Measurements from ENCODE around the gene IQCE.

The IQCE gene

GRCh38 chr7:2606539-2606936 lies 47.8 kb downstream of the IQCE start:
- Histone ChIP-seq H3K4me1 (ENCODE audit: control insufficient read depth, insufficient read depth, low read depth, low read length) (peaks cover 14% of the 10 kb centered on the region), H2BK120ac (ENCODE audit: low read depth, low read length) (no peak overlapping the region), H3K79me1 (replicated peaks; ENCODE audit: low read length, poor library complexity, severe bottlenecking) (no peaks in the 10 kb centered on the region), H2AK5ac (ENCODE audit: low read length, severe bottlenecking) (no peak overlapping the region), H3K27me3 (ENCODE audit: control insufficient read depth in 1 of 2, insufficient read depth in 1 of 2, low read length in 2 of 2) (no peaks in the 10 kb centered on the region), H2BK15ac (ENCODE audit: low read depth, poor library complexity, severe bottlenecking) (no peak overlapping the region), H4K8ac (ENCODE audit: low read length) (no peak overlapping the region), H3K4ac (ENCODE audit: low read depth in 1 of 2, low read length in 2 of 2) (no peak overlapping the region), H3K9ac (ENCODE audit: low read length) (peak overlapping the region; percentile 50), H2BK12ac (ENCODE audit: low read length in 2 of 2) (no peak overlapping the region), H2AFZ (ENCODE audit: low read depth, low read length) (no peak overlapping the region), H3K27ac (ENCODE audit: low read length, poor library complexity, severe bottlenecking) (no peak overlapping the region), H3K18ac (ENCODE audit: low read depth in 1 of 2, low read length in 2 of 2) (no peak overlapping the region), H3K9me3 (ENCODE audit: control insufficient read depth, low read length) (no peaks in the 10 kb centered on the region), H3K23ac (ENCODE audit: low read length in 2 of 2) (no peak overlapping the region), H4K91ac (ENCODE audit: low read length) (no peak overlapping the region), H3K14ac (ENCODE audit: low read length in 2 of 2) (no peak overlapping the region), H3K4me2 (ENCODE audit: low read length, poor library complexity, severe bottlenecking) (no peak overlapping the region), H2BK5ac (ENCODE audit: low read depth, low read length, poor library complexity, severe bottlenecking) (no peak overlapping the region), H3K36me3 (ENCODE audit: control insufficient read depth in 1 of 2, insufficient read depth in 2 of 2, low read depth in 1 of 2, low read length in 2 of 2) (peaks cover 25 to 56% of the 10 kb centered on the region in 2 experiments), H3K4me3 (ENCODE audit: insufficient read depth in 1 of 2, low read depth in 1 of 2, low read length in 2 of 2) (no peak overlapping the region)
- no peak for DNase-seq
- WGBS: 84% methylated on average over 16 of the region's 16 CpGs

- Histone ChIP-seq H4K91ac (ENCODE audit: low read length) (no peak overlapping the region), H3K4me1 (ENCODE audit: control insufficient read depth, insufficient read depth, low read depth, low read length) (peaks cover 21% of the 10 kb centered on the region), H2BK12ac (ENCODE audit: low read length in 2 of 2) (no peak overlapping the region), H3K4ac (ENCODE audit: low read depth in 1 of 2, low read length in 2 of 2) (no peak overlapping the region), H2AFZ (ENCODE audit: low read depth, low read length) (no peak overlapping the region), H3K4me2 (ENCODE audit: low read length, poor library complexity, severe bottlenecking) (no peak overlapping the region), H2BK120ac (ENCODE audit: low read depth, low read length) (no peak overlapping the region), H3K79me1 (replicated peaks; ENCODE audit: low read length, poor library complexity, severe bottlenecking) (no peaks in the 10 kb centered on the region), H3K27ac (ENCODE audit: low read length, poor library complexity, severe bottlenecking) (no peak overlapping the region), H3K27me3 (ENCODE audit: control insufficient read depth in 1 of 2, insufficient read depth in 1 of 2, low read length in 2 of 2) (no peaks in the 10 kb centered on the region), H3K14ac (ENCODE audit: low read length in 2 of 2) (no peak overlapping the region), H4K8ac (ENCODE audit: low read length) (no peak overlapping the region), H2AK5ac (ENCODE audit: low read length, severe bottlenecking) (no peak overlapping the region), H3K9ac (ENCODE audit: low read length) (peak overlapping the region; percentile 50), H3K23ac (ENCODE audit: low read length in 2 of 2) (no peak overlapping the region), H2BK15ac (ENCODE audit: low read depth, poor library complexity, severe bottlenecking) (no peak overlapping the region), H3K9me3 (ENCODE audit: control insufficient read depth, low read length) (no peaks in the 10 kb centered on the region), H3K36me3 (ENCODE audit: control insufficient read depth in 1 of 2, insufficient read depth in 2 of 2, low read depth in 1 of 2, low read length in 2 of 2) (peaks cover 18 to 49% of the 10 kb centered on the region in 2 experiments), H3K18ac (ENCODE audit: low read depth in 1 of 2, low read length in 2 of 2) (no peak overlapping the region), H2BK5ac (ENCODE audit: low read depth, low read length, poor library complexity, severe bottlenecking) (no peak overlapping the region), H3K4me3 (ENCODE audit: insufficient read depth in 1 of 2, low read depth in 1 of 2, low read length in 2 of 2) (no peak overlapping the region)
- WGBS: 79% methylated on average over 24 of the region's 26 CpGs
- no peak for DNase-seq
Observed at GRCh38 chr7:2607122-2607922, 48.5 kb downstream of the IQCE start.

- Histone ChIP-seq H3K9me3 (ENCODE audit: control insufficient read depth, low read length) (no peaks in the 10 kb centered on the region), H3K27ac (ENCODE audit: low read length, poor library complexity, severe bottlenecking) (no peak overlapping the region), H2AFZ (ENCODE audit: low read depth, low read length) (no peak overlapping the region), H3K4me2 (ENCODE audit: low read length, poor library complexity, severe bottlenecking) (no peak overlapping the region), H3K14ac (ENCODE audit: low read length in 2 of 2) (no peak overlapping the region), H3K79me1 (replicated peaks; ENCODE audit: low read length, poor library complexity, severe bottlenecking) (no peaks in the 10 kb centered on the region), H2BK12ac (ENCODE audit: low read length in 2 of 2) (no peak overlapping the region), H3K4me1 (ENCODE audit: control insufficient read depth, insufficient read depth, low read depth, low read length) (peaks cover 21% of the 10 kb centered on the region), H3K27me3 (ENCODE audit: control insufficient read depth in 1 of 2, insufficient read depth in 1 of 2, low read length in 2 of 2) (peaks cover 0 to 5% of the 10 kb centered on the region in 2 experiments), H2AK5ac (ENCODE audit: low read length, severe bottlenecking) (no peak overlapping the region), H3K4ac (ENCODE audit: low read depth in 1 of 2, low read length in 2 of 2) (no peak overlapping the region), H2BK5ac (ENCODE audit: low read depth, low read length, poor library complexity, severe bottlenecking) (no peak overlapping the region), H3K4me3 (ENCODE audit: insufficient read depth in 1 of 2, low read depth in 1 of 2, low read length in 2 of 2) (no peak overlapping the region), H2BK15ac (ENCODE audit: low read depth, poor library complexity, severe bottlenecking) (no peak overlapping the region), H3K18ac (ENCODE audit: low read depth in 1 of 2, low read length in 2 of 2) (no peak overlapping the region), H3K23ac (ENCODE audit: low read length in 2 of 2) (no peak overlapping the region), H4K8ac (ENCODE audit: low read length) (no peak overlapping the region), H3K36me3 (ENCODE audit: control insufficient read depth in 1 of 2, insufficient read depth in 2 of 2, low read depth in 1 of 2, low read length in 2 of 2) (peaks cover 17 to 41% of the 10 kb centered on the region in 2 experiments), H4K91ac (ENCODE audit: low read length) (no peak overlapping the region), H2BK120ac (ENCODE audit: low read depth, low read length) (no peak overlapping the region), H3K9ac (ENCODE audit: low read length) (peak overlapping the region; percentile 50)
- 89% methylated on average over 37 of the region's 37 CpGs for WGBS
- DNase-seq: no peak
Observed at GRCh38 chr7:2607923-2608904, 49.4 kb downstream of the IQCE start.

- WGBS: 82% methylated on average over 14 of the region's 14 CpGs
- Histone ChIP-seq H4K91ac (ENCODE audit: low read length) (no peak overlapping the region), H4K8ac (ENCODE audit: low read length) (no peak overlapping the region), H2BK120ac (ENCODE audit: low read depth, low read length) (no peak overlapping the region), H3K36me3 (ENCODE audit: control insufficient read depth in 1 of 2, insufficient read depth in 2 of 2, low read depth in 1 of 2, low read length in 2 of 2) (peaks cover 17 to 42% of the 10 kb centered on the region in 2 experiments), H3K27me3 (ENCODE audit: control insufficient read depth in 1 of 2, insufficient read depth in 1 of 2, low read length in 2 of 2) (peaks cover 0 to 9% of the 10 kb centered on the region in 2 experiments), H3K27ac (ENCODE audit: low read length, poor library complexity, severe bottlenecking) (no peak overlapping the region), H3K4me3 (ENCODE audit: insufficient read depth in 1 of 2, low read depth in 1 of 2, low read length in 2 of 2) (no peak overlapping the region), H3K18ac (ENCODE audit: low read depth in 1 of 2, low read length in 2 of 2) (no peak overlapping the region), H2AFZ (ENCODE audit: low read depth, low read length) (no peak overlapping the region), H3K4me1 (ENCODE audit: control insufficient read depth, insufficient read depth, low read depth, low read length) (peaks cover 21% of the 10 kb centered on the region), H3K4ac (ENCODE audit: low read depth in 1 of 2, low read length in 2 of 2) (no peak overlapping the region), H3K14ac (ENCODE audit: low read length in 2 of 2) (no peak overlapping the region), H3K79me1 (replicated peaks; ENCODE audit: low read length, poor library complexity, severe bottlenecking) (no peaks in the 10 kb centered on the region), H2BK5ac (ENCODE audit: low read depth, low read length, poor library complexity, severe bottlenecking) (no peak overlapping the region), H3K9ac (ENCODE audit: low read length) (no peak overlapping the region), H3K23ac (ENCODE audit: low read length in 2 of 2) (no peak overlapping the region), H3K4me2 (ENCODE audit: low read length, poor library complexity, severe bottlenecking) (no peak overlapping the region), H3K9me3 (ENCODE audit: control insufficient read depth, low read length) (no peaks in the 10 kb centered on the region), H2BK12ac (ENCODE audit: low read length in 2 of 2) (no peak overlapping the region), H2BK15ac (ENCODE audit: low read depth, poor library complexity, severe bottlenecking) (no peak overlapping the region), H2AK5ac (ENCODE audit: low read length, severe bottlenecking) (no peak overlapping the region)
- peak; percentile 41 for DNase-seq
Observed at GRCh38 chr7:2608921-2609411, 50.2 kb downstream of the IQCE start.
